ENCODE data around the gene BCAT1. TPM values are rescaled to one million over a fixed set of nuclear protein-coding genes. Genes with fewer than 3 reads are reported as not detected.

Gene BCAT1
- total and polyA plus RNA-seq, 2 of the 8 experiments (the other 6 are each of a cell fraction or from before 2014, with no cell fraction given), result 19.7 to 263 TPM

GRCh38 chr12:24845615-24846014 lies 103.3 kb downstream of the BCAT1 start (continued):
- TF ChIP-seq EZH2 (IDR thresholded peaks at IDR 0.05; ENCODE audit: low read depth, low read length, severe bottlenecking), result no peak

Data from H1 (cell line).